ENCODE data around the gene COQ3. TPM values are rescaled to one million over a fixed set of nuclear protein-coding genes. Genes with fewer than 3 reads are reported as not detected.

The COQ3 gene
- total RNA-seq: 1 to 10 TPM; 3.3 to 8.6 TPM
- polyA plus RNA-seq (ENCODE audit: insufficient read length in 6 of 6): 10 to 100 TPM; 10.4 to 12.7 (median 11.3) TPM
- long read RNA-seq, donor 1, partial matches to known transcripts: 0 of 4 reads
- long read RNA-seq, donor 1, other reads (novel, unspliced or antisense): 0 of 4 reads
- long read RNA-seq, donor 2, partial matches to known transcripts: 0 of 3 reads
- long read RNA-seq, donor 2, other reads (novel, unspliced or antisense): 0 of 3 reads
- long read RNA-seq, donor 3, transcript COQ3-201 (7 exons, 1,335 nt): major isoform, 6 of 6 reads
- long read RNA-seq, donor 3, partial matches to known transcripts: 0 of 6 reads
- long read RNA-seq, donor 3, other reads (novel, unspliced or antisense): 0 of 6 reads
- long read RNA-seq, donor 4, partial matches to known transcripts: 1 of 7 reads
- long read RNA-seq, donor 4, other reads (novel, unspliced or antisense): 3 of 7 reads
- long read RNA-seq, donor 5, partial matches to known transcripts: 0 of 4 reads
- long read RNA-seq, donor 5, other reads (novel, unspliced or antisense): 0 of 4 reads
- long read RNA-seq, donor 6, transcript COQ3-201 (7 exons, 1,335 nt): major isoform, 8 of 8 reads
- long read RNA-seq, donor 6, partial matches to known transcripts: 0 of 8 reads
- long read RNA-seq, donor 6, other reads (novel, unspliced or antisense): 0 of 8 reads
- long read RNA-seq, donor 7, partial matches to known transcripts: 0 of 2 reads
- long read RNA-seq, donor 7, other reads (novel, unspliced or antisense): 0 of 2 reads
- long read RNA-seq, donor 8, transcript COQ3-201 (7 exons, 1,335 nt): major isoform, 9 of 9 reads
- long read RNA-seq, donor 8, partial matches to known transcripts: 0 of 9 reads
- long read RNA-seq, donor 8, other reads (novel, unspliced or antisense): 0 of 9 reads
- long read RNA-seq, donor 9: 0 reads
- long read RNA-seq, donor 10, partial matches to known transcripts: 0 of 7 reads
- long read RNA-seq, donor 10, other reads (novel, unspliced or antisense): 4 of 7 reads
- long read RNA-seq, donor 11, transcript COQ3-201 (7 exons, 1,335 nt): major isoform, 15 of 15 reads
- long read RNA-seq, donor 11, partial matches to known transcripts: 0 of 15 reads
- long read RNA-seq, donor 11, other reads (novel, unspliced or antisense): 0 of 15 reads
- long read RNA-seq, donor 12, partial matches to known transcripts: 0 of 4 reads
- long read RNA-seq, donor 12, other reads (novel, unspliced or antisense): 0 of 4 reads

GRCh38 chr6:99393698-99394531, at the start of gene COQ3:
Gene COQ3, minus strand, starts transcription at chr6:99394195. Its CDS starts 16 bp downstream, at chr6:99394179.
- intact Hi-C loops (cut with DNase I): no loop called here
- ATAC-seq (peak; percentile 94), DNase-seq (peak; percentile 68 to 89 (median 83))
- Histone ChIP-seq H3K27ac (peak within 1 kb of the TSS; percentile 76 to 82), H3K9me3 (no peaks in the 10 kb centered on the region), H3K27me3 (no peaks in the 10 kb centered on the region), H3K4me3 (peak within 1 kb of the TSS; percentile 66 to 71), H3K36me3 (peaks cover 0 to 10% of the 10 kb centered on the region in 2 donors), H3K4me1 (peaks cover 0 to 13% of the 10 kb centered on the region in 2 donors)
- no peak for TF ChIP-seq CTCF (IDR thresholded peaks at IDR 0.05)

- intact Hi-C loops (cut with DNase I): no loop called here
- DNase-seq: peak in 2 of 4 donors; percentile 10 to 30
- ATAC-seq: peak; percentile 75
- Histone ChIP-seq H3K9me3 (no peaks in the 10 kb centered on the region), H3K27ac (no peak overlapping the region), H3K36me3 (peaks cover 0 to 13% of the 10 kb centered on the region in 2 donors), H3K27me3 (no peaks in the 10 kb centered on the region), H3K4me1 (peaks cover 0 to 7% of the 10 kb centered on the region in 2 donors), H3K4me3 (no peak overlapping the region)
- peak; percentile 72 to 83 for TF ChIP-seq CTCF (IDR thresholded peaks at IDR 0.05)
Observed at GRCh38 chr6:99434702-99435530, 40.9 kb upstream of the COQ3 start.

GRCh38 chr6:99432877-99433276, 38.9 kb upstream of the COQ3 start:
- H3K4me1 ChIP-seq: peaks cover 0 to 10% of the 10 kb centered on the region in 2 donors
- H3K9me3 ChIP-seq: no peaks in the 10 kb centered on the region
- no peak overlapping the region for H3K27ac ChIP-seq
- intact Hi-C loops (cut with DNase I): no loop called here
- no peak for TF ChIP-seq CTCF (IDR thresholded peaks at IDR 0.05)
- H3K4me3 ChIP-seq: no peak overlapping the region
- ATAC-seq (no peak), DNase-seq (no peak)
- H3K27me3 ChIP-seq: no peaks in the 10 kb centered on the region
- H3K36me3 ChIP-seq: peaks cover 0 to 13% of the 10 kb centered on the region in 2 donors

GRCh38 chr6:99431901-99432300, 37.9 kb upstream of the COQ3 start:
- no peaks in the 10 kb centered on the region for H3K27me3 ChIP-seq
- intact Hi-C loops (cut with DNase I): no loop called here

More at GRCh38 chr6:99431901-99432300, 37.9 kb upstream of the COQ3 start:
- no peaks in the 10 kb centered on the region for H3K9me3 ChIP-seq
- H3K4me3 ChIP-seq: no peak overlapping the region
- no peak for TF ChIP-seq CTCF (IDR thresholded peaks at IDR 0.05)
- no peak overlapping the region for H3K27ac ChIP-seq
- peaks cover 0 to 5% of the 10 kb centered on the region in 2 donors for H3K36me3 ChIP-seq
- DNase-seq: no peak
- no peak for ATAC-seq
- peaks cover 6 to 18% of the 10 kb centered on the region in 2 donors for H3K4me1 ChIP-seq
